ENCODE data around the gene SLX1A. TPM values are rescaled to one million over a fixed set of nuclear protein-coding genes. Genes with fewer than 3 reads are reported as not detected.
"Not testable (repeated sequence)": the region's sequence is repeated elsewhere in the genome, so short reads cannot be mapped to it uniquely, and the experiment has no call there.

Gene SLX1A
- total RNA-seq, 1 experiment from 2014 or later: 81.0 TPM

DNA sequence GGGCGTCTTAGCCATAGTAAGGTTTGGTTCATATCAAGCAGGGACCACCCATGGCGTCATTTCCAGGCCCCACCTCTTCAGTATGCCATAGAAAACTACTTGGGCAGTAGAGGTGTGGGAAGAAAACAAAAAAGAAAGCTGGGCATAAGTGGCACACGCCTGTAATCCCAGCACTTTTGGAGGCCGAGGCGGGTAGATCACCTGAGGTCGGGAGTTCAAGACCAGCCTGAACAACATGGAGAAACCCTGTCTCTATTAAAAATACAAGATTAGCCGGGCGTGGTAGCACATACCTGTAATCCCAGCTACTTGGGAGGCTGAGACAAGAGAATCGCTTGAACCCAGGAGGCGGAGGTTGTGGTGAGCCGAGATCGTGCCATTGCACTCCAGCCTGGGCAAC, 2.5 kb upstream of the SLX1A start:
- H3K27me3 ChIP-seq (ENCODE audit: control insufficient read depth, insufficient read depth, low read length); DNase-seq; H3K36me3 ChIP-seq (replicated peaks; ENCODE audit: control insufficient read depth, insufficient read depth, low read length); H3K4me3 ChIP-seq (ENCODE audit: insufficient read depth, low read depth, low read length): not testable (repeated sequence)

DNA sequence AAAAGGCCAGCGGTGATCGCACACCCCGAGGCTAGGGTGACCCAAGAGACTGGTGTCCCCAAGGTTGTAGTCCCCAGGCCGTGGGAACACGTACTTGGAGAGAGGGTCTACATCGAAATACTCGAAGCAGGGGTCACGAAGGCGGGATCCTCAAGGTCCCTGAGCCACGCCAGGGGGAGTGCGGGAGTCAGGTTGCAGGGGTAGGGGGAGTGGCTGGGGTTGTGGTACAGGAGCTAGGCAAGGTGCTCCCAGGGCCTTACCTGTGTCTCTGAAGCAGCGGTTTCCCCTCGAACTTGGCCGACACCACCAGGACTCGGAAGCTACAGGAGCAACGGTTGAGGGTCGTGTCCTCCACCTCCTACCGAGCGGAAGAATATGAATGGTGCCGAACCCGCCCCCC, 577 bp upstream of the SLX1A start:
- H3K27me3 ChIP-seq (ENCODE audit: control insufficient read depth, insufficient read depth, low read length); DNase-seq; H3K4me3 ChIP-seq (ENCODE audit: insufficient read depth, low read depth, low read length); H3K36me3 ChIP-seq (replicated peaks; ENCODE audit: control insufficient read depth, insufficient read depth, low read length): not testable (repeated sequence)

DNA sequence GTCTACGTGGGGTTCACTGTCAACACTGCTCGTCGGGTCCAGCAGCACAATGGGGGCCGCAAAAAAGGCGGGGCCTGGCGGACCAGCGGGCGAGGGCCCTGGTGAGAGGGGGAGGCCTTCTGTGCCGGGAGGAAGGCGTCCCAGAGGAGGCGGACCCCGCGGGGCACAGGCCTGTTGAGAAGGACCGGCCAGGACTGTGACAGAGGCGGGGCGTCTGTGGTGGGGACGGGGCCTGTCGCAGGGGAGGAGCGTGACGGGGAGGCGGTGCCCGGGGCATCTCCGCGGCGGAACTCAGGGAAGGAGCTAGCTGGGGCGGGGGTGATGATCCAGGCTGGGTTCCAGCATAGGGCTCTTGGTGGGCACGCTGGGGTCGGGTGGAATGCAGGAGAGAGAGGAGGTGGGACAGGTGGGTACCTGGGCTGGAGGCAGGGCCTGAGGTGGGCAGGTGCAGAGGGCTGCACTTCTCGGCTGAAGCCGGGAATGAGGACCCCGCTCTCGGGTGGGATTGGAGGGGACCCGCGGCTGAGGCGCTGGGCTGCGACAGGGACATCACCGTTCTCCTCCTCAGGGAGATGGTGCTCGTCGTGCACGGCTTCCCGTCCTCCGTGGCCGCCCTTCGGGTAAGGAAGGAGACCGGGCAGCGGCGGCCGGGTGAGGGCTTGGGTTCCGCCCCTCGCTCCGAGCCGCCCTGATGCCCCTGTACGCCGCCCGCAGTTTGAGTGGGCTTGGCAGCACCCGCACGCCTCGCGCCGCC, 674 bp downstream of the SLX1A start:
- not testable (repeated sequence) for H3K36me3 ChIP-seq (replicated peaks; ENCODE audit: control insufficient read depth, insufficient read depth, low read length); DNase-seq; H3K27me3 ChIP-seq (ENCODE audit: control insufficient read depth, insufficient read depth, low read length)
- peak overlapping the region; percentile 40 for H3K4me3 ChIP-seq (ENCODE audit: insufficient read depth, low read depth, low read length)

DNA sequence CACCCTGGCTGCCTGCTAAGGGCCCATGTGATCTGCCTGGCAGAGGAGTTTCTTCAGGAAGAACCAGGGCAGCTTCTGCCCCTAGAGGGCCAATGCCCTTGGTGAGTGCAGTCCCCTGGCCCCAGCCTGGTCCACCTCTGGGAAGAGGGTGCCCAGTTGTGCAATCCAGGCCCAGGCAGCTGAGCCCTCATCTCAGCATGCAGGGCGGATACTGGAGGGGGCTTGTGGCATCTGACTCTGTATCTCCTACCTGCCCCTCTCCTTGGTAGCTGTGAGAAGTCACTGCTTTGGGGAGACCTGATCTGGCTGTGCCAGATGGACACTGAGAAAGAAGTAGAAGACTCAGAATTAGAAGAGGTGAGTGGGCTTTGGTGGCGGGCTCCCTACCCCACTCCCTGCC, 3.3 kb downstream of the SLX1A start:
- H3K4me3 ChIP-seq (ENCODE audit: insufficient read depth, low read depth, low read length); DNase-seq; H3K27me3 ChIP-seq (ENCODE audit: control insufficient read depth, insufficient read depth, low read length); H3K36me3 ChIP-seq (replicated peaks; ENCODE audit: control insufficient read depth, insufficient read depth, low read length): not testable (repeated sequence)

DNA sequence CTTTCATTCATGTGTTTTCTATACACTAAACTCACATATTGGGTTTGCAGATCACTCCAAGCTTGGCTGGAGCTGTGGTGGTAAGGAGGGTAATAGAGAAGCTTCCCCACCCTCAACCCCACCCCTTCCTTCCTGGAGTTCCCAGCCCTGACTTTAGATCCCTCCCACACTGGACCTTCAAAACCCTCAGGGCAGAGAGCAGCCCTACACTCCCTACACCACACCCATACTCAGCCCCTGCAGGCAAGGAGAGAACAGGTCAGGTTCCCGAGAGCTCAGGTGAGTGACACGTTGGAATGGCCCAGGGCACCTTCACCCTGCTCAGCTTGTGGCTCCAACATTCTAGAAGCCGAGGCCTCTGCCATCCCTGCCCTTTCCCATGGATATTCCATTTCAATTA, 5.4 kb downstream of the SLX1A start, which contains the start of gene SULT1A3:
TSS of gene SULT1A3 (plus strand) at position 207 of the 400 bp plus-strand sequence. CDS start 1,474 bp downstream, outside the sequence.
- H3K4me3 ChIP-seq (ENCODE audit: insufficient read depth, low read depth, low read length); H3K27me3 ChIP-seq (ENCODE audit: control insufficient read depth, insufficient read depth, low read length); H3K36me3 ChIP-seq (replicated peaks; ENCODE audit: control insufficient read depth, insufficient read depth, low read length); DNase-seq: not testable (repeated sequence)

DNA sequence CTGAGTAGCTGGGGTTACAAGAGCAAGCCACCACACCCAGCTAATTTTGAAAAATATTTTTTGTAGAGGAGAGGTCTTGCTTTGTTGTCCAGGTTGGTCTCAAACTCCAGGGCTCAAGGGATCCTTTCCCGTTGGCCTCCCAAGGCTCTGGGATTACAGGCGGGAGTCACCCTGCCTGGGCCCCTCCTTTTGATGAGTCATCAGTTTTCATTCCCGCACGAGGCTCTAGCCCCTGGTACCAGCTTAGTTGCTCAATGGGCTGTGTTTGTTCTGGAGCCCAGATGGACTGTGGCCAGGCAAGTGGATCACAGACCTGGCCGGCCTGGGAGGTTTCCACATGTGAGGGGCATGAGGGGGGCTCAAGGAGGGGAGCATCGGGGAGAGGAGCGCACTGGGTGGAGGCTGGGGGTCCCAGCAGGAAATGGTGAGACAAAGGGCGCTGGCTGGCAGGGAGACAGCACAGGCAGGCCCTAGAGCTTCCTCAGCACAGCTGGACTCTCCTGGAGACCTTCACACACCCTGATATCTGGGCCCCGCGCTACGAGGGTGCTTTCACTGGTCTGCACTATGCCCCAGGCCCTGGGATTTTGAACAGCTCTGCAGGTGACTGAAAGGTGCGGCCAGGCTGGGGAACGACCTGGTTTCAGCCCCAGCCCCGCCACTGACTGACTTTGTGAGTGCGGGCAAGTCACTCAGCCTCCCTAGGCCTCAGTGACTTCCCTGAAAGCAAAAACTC, 6.1 kb downstream of the SLX1A start:
- not testable (repeated sequence) for H3K27me3 ChIP-seq (ENCODE audit: control insufficient read depth, insufficient read depth, low read length); H3K36me3 ChIP-seq (replicated peaks; ENCODE audit: control insufficient read depth, insufficient read depth, low read length); H3K4me3 ChIP-seq (ENCODE audit: insufficient read depth, low read depth, low read length); DNase-seq

DNA sequence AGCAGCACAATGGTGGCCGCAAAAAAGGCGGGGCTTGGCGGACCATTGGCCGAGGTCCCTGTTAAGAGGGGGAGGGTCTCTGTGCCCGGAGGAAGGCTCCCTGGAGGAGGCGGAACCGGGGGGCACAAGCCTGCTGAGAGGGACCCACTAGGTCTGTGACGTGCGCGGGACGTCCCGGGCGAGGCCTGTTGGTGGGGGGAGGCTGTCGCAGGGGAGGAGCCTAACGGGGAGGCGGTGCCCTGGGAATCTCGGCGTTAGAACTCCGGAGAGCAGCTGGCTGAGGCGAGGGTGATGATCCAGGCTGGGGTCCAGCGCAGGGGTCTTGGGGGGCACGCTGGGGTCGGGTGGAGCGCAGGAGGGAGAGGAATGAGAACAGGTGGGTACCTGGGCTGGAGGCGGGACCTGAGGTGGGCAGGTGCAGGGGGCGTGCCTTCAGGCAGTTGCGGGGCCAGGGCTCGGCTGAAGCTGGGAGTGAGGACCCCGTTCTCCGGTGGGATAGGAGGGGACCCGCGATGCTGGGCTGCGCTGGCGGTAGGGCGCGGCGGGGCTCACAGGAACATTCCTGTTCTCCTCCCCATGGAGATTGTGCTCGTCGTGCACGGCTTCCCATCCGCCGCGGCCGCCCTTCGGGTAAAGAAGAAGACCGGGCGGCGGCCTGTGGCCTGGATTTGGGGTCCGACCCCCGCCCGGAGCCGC, 12.0 kb downstream of the SLX1A start:
- H3K27me3 ChIP-seq (ENCODE audit: control insufficient read depth, insufficient read depth, low read length); DNase-seq; H3K36me3 ChIP-seq (replicated peaks; ENCODE audit: control insufficient read depth, insufficient read depth, low read length): not testable (repeated sequence)
- peak overlapping the region; percentile 33; the same call in 1 of the 2 replicates for H3K4me3 ChIP-seq (ENCODE audit: insufficient read depth, low read depth, low read length)

DNA sequence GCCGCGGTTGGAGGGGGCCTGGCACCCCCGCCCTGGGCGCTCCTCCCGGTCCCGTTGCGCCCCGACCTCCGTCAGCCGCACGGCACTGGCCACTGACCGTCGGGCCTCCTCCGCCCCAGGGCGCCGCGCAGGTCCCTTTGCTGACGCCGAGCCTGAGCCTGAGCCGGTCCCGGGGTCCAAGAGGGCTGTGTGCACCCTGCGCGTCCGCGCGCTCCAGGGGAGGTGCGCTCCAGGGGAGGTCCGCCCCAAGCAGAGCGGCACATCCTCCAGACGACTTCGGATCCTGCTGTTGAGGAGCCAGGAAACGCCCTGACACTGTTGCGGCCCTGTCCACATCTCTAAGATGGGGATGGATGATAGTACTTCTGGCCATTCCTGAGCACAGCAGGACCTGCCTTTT, 12.6 kb downstream of the SLX1A start:
- H3K27me3 ChIP-seq (ENCODE audit: control insufficient read depth, insufficient read depth, low read length); H3K36me3 ChIP-seq (replicated peaks; ENCODE audit: control insufficient read depth, insufficient read depth, low read length); H3K4me3 ChIP-seq (ENCODE audit: insufficient read depth, low read depth, low read length); DNase-seq: not testable (repeated sequence)

DNA sequence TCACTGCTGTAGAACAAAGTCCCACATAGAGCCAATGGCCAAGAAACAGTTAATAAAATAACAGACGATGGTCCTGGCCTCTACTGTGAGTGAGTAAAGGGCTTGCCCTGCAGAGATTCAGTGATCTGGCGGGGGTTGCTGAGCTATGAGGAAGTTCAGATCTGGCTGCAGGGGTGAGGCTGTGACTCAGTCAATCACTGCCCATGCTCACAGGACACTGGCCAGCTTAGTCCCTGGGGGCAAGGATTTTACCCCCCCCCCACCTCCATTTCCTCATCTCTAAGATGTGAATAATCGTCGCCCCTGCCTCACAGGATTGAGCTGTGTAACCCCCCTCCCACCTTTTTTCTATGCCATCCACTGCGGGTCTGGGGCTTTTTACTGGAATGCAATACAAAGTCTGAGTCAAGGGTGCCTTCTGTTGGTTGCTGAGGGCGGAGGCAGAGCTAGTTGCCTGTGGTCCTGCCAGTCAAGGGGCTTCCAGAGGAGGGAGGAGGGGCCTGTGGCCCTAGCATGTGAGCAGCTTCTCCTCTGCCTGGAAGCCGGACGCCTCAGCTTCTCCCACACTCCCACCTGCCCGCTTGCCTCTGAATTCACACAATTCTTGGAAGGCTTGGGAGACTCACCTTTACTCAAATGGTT, 13.5 kb downstream of the SLX1A start:
- not testable (repeated sequence) for DNase-seq; H3K4me3 ChIP-seq (ENCODE audit: insufficient read depth, low read depth, low read length); H3K36me3 ChIP-seq (replicated peaks; ENCODE audit: control insufficient read depth, insufficient read depth, low read length); H3K27me3 ChIP-seq (ENCODE audit: control insufficient read depth, insufficient read depth, low read length)

DNA sequence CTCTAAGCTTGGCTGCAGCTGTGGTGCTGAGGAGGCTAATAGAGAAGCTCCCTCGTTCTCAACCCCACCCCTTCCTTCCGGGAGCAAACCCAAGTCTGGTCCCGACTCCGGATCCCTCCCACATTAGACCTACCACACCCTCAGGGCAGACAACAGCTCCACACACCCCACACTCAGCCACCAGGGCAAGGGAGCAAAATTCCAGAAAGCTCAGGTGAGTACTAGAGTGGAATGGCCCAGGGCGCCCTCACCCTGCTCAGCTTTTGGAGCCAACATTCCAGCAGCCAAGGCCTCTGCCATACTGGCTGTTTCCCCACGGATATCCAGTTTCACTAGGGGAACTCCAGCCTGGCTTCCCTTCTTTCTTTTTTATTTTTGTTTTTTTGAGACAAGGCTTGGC, 15.4 kb downstream of the SLX1A start:
- DNase-seq; H3K4me3 ChIP-seq (ENCODE audit: insufficient read depth, low read depth, low read length); H3K36me3 ChIP-seq (replicated peaks; ENCODE audit: control insufficient read depth, insufficient read depth, low read length); H3K27me3 ChIP-seq (ENCODE audit: control insufficient read depth, insufficient read depth, low read length): not testable (repeated sequence)

DNA sequence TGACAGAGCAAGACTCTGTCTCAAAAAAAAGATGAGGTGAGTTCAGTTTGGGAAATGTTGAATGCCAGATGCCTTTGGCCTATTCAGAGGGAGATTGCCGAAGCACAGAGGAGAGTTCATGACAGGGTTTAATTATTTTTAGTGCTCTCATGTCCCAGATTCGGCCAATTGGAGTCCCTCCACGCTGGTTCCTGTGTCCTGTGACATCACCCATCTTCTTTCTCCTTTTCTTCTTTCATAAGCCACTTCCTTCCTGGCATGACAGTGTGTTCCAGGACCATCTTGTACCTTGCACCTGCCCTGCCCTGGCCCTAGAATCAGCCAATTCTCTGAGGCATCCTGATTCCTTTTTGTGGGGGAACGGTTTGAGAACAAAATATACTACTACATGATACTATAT, 17.7 kb downstream of the SLX1A start:
- DNase-seq; H3K27me3 ChIP-seq (ENCODE audit: control insufficient read depth, insufficient read depth, low read length); H3K4me3 ChIP-seq (ENCODE audit: insufficient read depth, low read depth, low read length); H3K36me3 ChIP-seq (replicated peaks; ENCODE audit: control insufficient read depth, insufficient read depth, low read length): not testable (repeated sequence)

DNA sequence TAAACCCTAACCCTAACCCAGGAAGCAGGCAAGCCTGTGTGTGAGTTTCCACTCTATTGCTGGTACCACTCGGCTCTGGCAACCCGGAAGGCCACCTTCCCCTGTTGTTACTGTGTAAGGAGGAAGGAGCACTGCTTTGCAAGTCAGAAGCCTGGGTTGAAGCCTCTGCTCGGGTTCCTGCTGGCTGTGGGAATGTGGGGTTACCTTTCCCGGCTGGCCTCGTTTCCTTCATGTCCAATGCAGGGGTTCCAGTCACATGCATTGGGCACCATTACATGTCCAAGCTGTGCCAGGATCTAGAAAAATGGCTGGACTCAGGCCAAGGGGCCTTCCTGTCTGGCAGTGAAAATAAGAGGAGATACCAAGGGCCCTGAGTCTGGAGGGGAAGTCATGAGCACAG, 23.4 kb downstream of the SLX1A start:
- not testable (repeated sequence) for DNase-seq; H3K27me3 ChIP-seq (ENCODE audit: control insufficient read depth, insufficient read depth, low read length); H3K36me3 ChIP-seq (replicated peaks; ENCODE audit: control insufficient read depth, insufficient read depth, low read length); H3K4me3 ChIP-seq (ENCODE audit: insufficient read depth, low read depth, low read length)

All from H7 (cell line).